Measurements from ENCODE around the gene AUH.
A peak's percentile ranks its signal among the peaks of the same experiment; 100 is the strongest.

AUH gene

GRCh38 chr9:91243029-91243428, 118.7 kb downstream of the AUH start:
- DNase-seq: no peak

- DNase-seq: no peak
These were observed 119.8 kb downstream of the AUH start for GRCh38 chr9:91241909-91242308.

- no peak for DNase-seq
These were observed 121.0 kb downstream of the AUH start for GRCh38 chr9:91240596-91241165.

GRCh38 chr9:91239367-91240111, 122.2 kb downstream of the AUH start:
- DNase-seq: peak; percentile 11

- DNase-seq: no peak
These were observed 127.2 kb downstream of the AUH start for GRCh38 chr9:91234523-91234922.

GRCh38 chr9:91231619-91232018, 130.1 kb downstream of the AUH start:
- DNase-seq: no peak

GRCh38 chr9:91223000-91223399, 138.7 kb downstream of the AUH start:
- DNase-seq: no peak

GRCh38 chr9:91222457-91222856, 139.3 kb downstream of the AUH start:
- no peak for DNase-seq

- no peak for DNase-seq
These were observed 140.4 kb downstream of the AUH start for GRCh38 chr9:91221332-91221731.

GRCh38 chr9:91220491-91221135, 141.1 kb downstream of the AUH start:
- DNase-seq: no peak

GRCh38 chr9:91220021-91220420, 141.7 kb downstream of the AUH start:
- DNase-seq: no peak

- DNase-seq: no peak
These were observed 142.2 kb downstream of the AUH start for GRCh38 chr9:91219557-91219956.

- DNase-seq: no peak
These were observed 144.3 kb downstream of the AUH start for GRCh38 chr9:91217388-91217787.

GRCh38 chr9:91214867-91215266, 146.9 kb downstream of the AUH start:
- DNase-seq: no peak

- no peak for DNase-seq
These were observed 147.6 kb downstream of the AUH start for GRCh38 chr9:91214086-91214485.

GRCh38 chr9:91212596-91213243, 149.0 kb downstream of the AUH start:
- no peak for DNase-seq

GRCh38 chr9:91211919-91212318, 149.8 kb downstream of the AUH start:
- no peak for DNase-seq

- DNase-seq: no peak
These were observed 150.3 kb downstream of the AUH start for GRCh38 chr9:91211414-91211813.

- DNase-seq: no peak
These were observed 151.4 kb downstream of the AUH start for GRCh38 chr9:91210318-91210717.

GRCh38 chr9:91208837-91209236, 152.9 kb downstream of the AUH start:
- peak; percentile 34 for DNase-seq

- no peak for DNase-seq
These were observed 153.3 kb downstream of the AUH start for GRCh38 chr9:91208419-91208745.

GRCh38 chr9:91207729-91208418, 153.8 kb downstream of the AUH start:
- peak; percentile 88 for DNase-seq

- no peak for DNase-seq
These were observed 154.4 kb downstream of the AUH start for GRCh38 chr9:91207397-91207728.

GRCh38 chr9:91206806-91207205, 154.9 kb downstream of the AUH start:
- DNase-seq: no peak
